ENCODE measurements around the gene MTERF4. TPM values are rescaled to one million over a fixed set of nuclear protein-coding genes. Genes with fewer than 3 reads are reported as not detected.
"Not testable (repeated sequence)": the region's sequence is repeated elsewhere in the genome, so short reads cannot be mapped to it uniquely, and the experiment has no call there.

The MTERF4 gene
- polyA plus RNA-seq, 1 donor from 2014 or later: 142 TPM

- Histone ChIP-seq H4K20me1 (ENCODE audit: insufficient read depth) (no peaks in the 10 kb centered on the region), H2AFZ (ENCODE audit: low read depth, low read length) (no peak overlapping the region), H3K9me2 (ENCODE audit: insufficient read depth, low read length) (no peaks in the 10 kb centered on the region), H3K79me2 (replicated peaks; ENCODE audit: insufficient read depth, low read length) (peaks cover 10% of the 10 kb centered on the region), H3K9me3 (ENCODE audit: low read length) (no peaks in the 10 kb centered on the region), H3F3A (ENCODE audit: insufficient read depth, low read length, poor library complexity, severe bottlenecking) (no peaks in the 10 kb centered on the region), H3K9ac (ENCODE audit: low read length) (no peak overlapping the region), H3K4me3 (ENCODE audit: low read length) (no peak overlapping the region), H3K4me2 (ENCODE audit: low read length) (no peak overlapping the region), H3K27me3 (ENCODE audit: insufficient read depth, low read depth, low read length) (no peaks in the 10 kb centered on the region), H3K27ac (ENCODE audit: low read length) (no peak overlapping the region), H3K36me3 (ENCODE audit: insufficient read depth, low read length) (no peaks in the 10 kb centered on the region)
- no peak for TF ChIP-seq MXI1 (conservative IDR thresholded peaks at IDR 0.05; ENCODE audit: poor library complexity, severe bottlenecking)
- no peak for TF ChIP-seq POLR2AphosphoS5 (IDR thresholded peaks at IDR 0.05)
- no peak for TF ChIP-seq TAF1 (IDR thresholded peaks at IDR 0.05; ENCODE audit: low read depth)
- TF ChIP-seq REST (IDR thresholded peaks at IDR 0.05; ENCODE audit: borderline replicate concordance): no peak
- TF ChIP-seq EZH2 (IDR thresholded peaks at IDR 0.05; ENCODE audit: borderline replicate concordance, insufficient read depth, low read length, poor library complexity, severe bottlenecking): no peak
- no peak for TF ChIP-seq RAD21 (conservative IDR thresholded peaks at IDR 0.05)
- no peak for TF ChIP-seq EP300 (conservative IDR thresholded peaks at IDR 0.05; ENCODE audit: poor library complexity, severe bottlenecking)
- no peak for TF ChIP-seq CTCF (IDR thresholded peaks at IDR 0.05; ENCODE audit: poor library complexity, severe bottlenecking)
Observed at GRCh38 chr2:241105641-241106040, 3.6 kb upstream of the MTERF4 start.

GRCh38 chr2:241104611-241105010 lies 2.5 kb upstream of the MTERF4 start:
- H2AFZ ChIP-seq (ENCODE audit: low read depth, low read length); H3K27ac ChIP-seq (ENCODE audit: low read length); H3K36me3 ChIP-seq (ENCODE audit: insufficient read depth, low read length); H3K27me3 ChIP-seq (ENCODE audit: insufficient read depth, low read depth, low read length); H3K9ac ChIP-seq (ENCODE audit: low read length); H3K9me2 ChIP-seq (ENCODE audit: insufficient read depth, low read length); H3K9me3 ChIP-seq (ENCODE audit: low read length); H4K20me1 ChIP-seq (ENCODE audit: insufficient read depth); H3K4me2 ChIP-seq (ENCODE audit: low read length); H3F3A ChIP-seq (ENCODE audit: insufficient read depth, low read length, poor library complexity, severe bottlenecking); H3K4me3 ChIP-seq (ENCODE audit: low read length): not testable (repeated sequence)
- peaks cover 21% of the 10 kb centered on the region for H3K79me2 ChIP-seq (replicated peaks; ENCODE audit: insufficient read depth, low read length)

GRCh38 chr2:241103176-241103595 lies 1.1 kb upstream of the MTERF4 start:
- no peaks in the 10 kb centered on the region for H4K20me1 ChIP-seq (ENCODE audit: insufficient read depth)
- peak overlapping the region; percentile 95 for H3K4me3 ChIP-seq (ENCODE audit: low read length)
- H3K4me2 ChIP-seq (ENCODE audit: low read length): peak overlapping the region; percentile 91
- no peaks in the 10 kb centered on the region for H3K9me3 ChIP-seq (ENCODE audit: low read length)
- H3K27me3 ChIP-seq (ENCODE audit: insufficient read depth, low read depth, low read length): no peaks in the 10 kb centered on the region
- H3F3A ChIP-seq (ENCODE audit: insufficient read depth, low read length, poor library complexity, severe bottlenecking): no peaks in the 10 kb centered on the region
- peaks cover 26% of the 10 kb centered on the region for H3K79me2 ChIP-seq (replicated peaks; ENCODE audit: insufficient read depth, low read length)
- no peaks in the 10 kb centered on the region for H3K9me2 ChIP-seq (ENCODE audit: insufficient read depth, low read length)
- H3K9ac ChIP-seq (ENCODE audit: low read length): peak overlapping the region; percentile 92
- peak overlapping the region; percentile 75 for H3K27ac ChIP-seq (ENCODE audit: low read length)
- peak overlapping the region; percentile 92 for H2AFZ ChIP-seq (ENCODE audit: low read depth, low read length)
- TF ChIP-seq MXI1 (conservative IDR thresholded peaks at IDR 0.05; ENCODE audit: poor library complexity, severe bottlenecking) (no peak), TAF1 (IDR thresholded peaks at IDR 0.05; ENCODE audit: low read depth) (no peak), RAD21 (conservative IDR thresholded peaks at IDR 0.05) (no peak), CTCF (IDR thresholded peaks at IDR 0.05; ENCODE audit: poor library complexity, severe bottlenecking) (no peak), EZH2 (IDR thresholded peaks at IDR 0.05; ENCODE audit: borderline replicate concordance, insufficient read depth, low read length, poor library complexity, severe bottlenecking) (no peak), REST (IDR thresholded peaks at IDR 0.05; ENCODE audit: borderline replicate concordance) (no peak), SMC3 (conservative IDR thresholded peaks at IDR 0.05; ENCODE audit: poor library complexity) (no peak), EP300 (conservative IDR thresholded peaks at IDR 0.05; ENCODE audit: poor library complexity, severe bottlenecking) (no peak), POLR2AphosphoS5 (IDR thresholded peaks at IDR 0.05) (no peak)
- peaks cover 4% of the 10 kb centered on the region for H3K36me3 ChIP-seq (ENCODE audit: insufficient read depth, low read length)
